B cell (primary cell): ENCODE data around the gene MIA3. TPM values are rescaled to one million over a fixed set of nuclear protein-coding genes. Genes with fewer than 3 reads are reported as not detected.

ENCODE experiments used
- ATAC-seq: fragments of 200-7000 bp; cut with Tn5 transposase; one replicate; pipeline ENCODE4 v1.10.0; 2021; ENCODE audit warnings: low read depth, mild to moderate bottlenecking, moderate number of reproducible peaks, moderate library complexity
- CTCF ChIA-PET: fragments of 350-600 bp; sonication (Branson Sonifier 250); formaldehyde crosslinking; loops from one replicate; lab custom pipeline; 2021; ENCODE audit warnings: antibody characterized with exemption, inconsistent platforms; lab: Charles Lee
- POLR2A ChIA-PET: fragments of 350-600 bp; sonication (Branson Sonifier 250); formaldehyde crosslinking; loops from one replicate; lab custom pipeline; 2021; ENCODE audit warnings: antibody characterized with exemption; lab: Charles Lee
- DNase-seq: peaks from one replicate; pipeline ENCODE4 v3.0.0; 2013
- H2AFZ ChIP-seq: 2 replicates; pipeline ENCODE4 v1.6.1; 2012; ENCODE audit warnings: mild to moderate bottlenecking, low read depth, low read length; ENCODE audit not compliant: insufficient read depth, poor library complexity, severe bottlenecking
- H3K27ac ChIP-seq, 2 donors: 1 replicate in 1 of 2; 2 replicates in 1 of 2; pipeline ENCODE4 v1.5.1; 2012 to 2013; ENCODE audit warnings: low read length in 2 of 2, mild to moderate bottlenecking in 2 of 2, moderate library complexity in 1 of 2
- H3K27me3 ChIP-seq, 4 experiments: fragments of 200-600 bp in 1 of 4; sonication (generic) in 1 of 4; replicated peaks in 1 of 4; 1 replicate in 2 of 4; 2 replicates in 2 of 4; pipeline versions ENCODE4 v1.6.1 to v1.7.0; 2013 to 2016; ENCODE audit warnings: low read length in 3 of 4, mild to moderate bottlenecking in 2 of 4, mixed read lengths in 1 of 4, moderate library complexity in 1 of 4; ENCODE audit not compliant: insufficient read depth in 4 of 4, control insufficient read depth in 3 of 4; ENCODE audit errors: control extremely low read depth in 1 of 4
- H3K36me3 ChIP-seq, 2 experiments: replicated peaks in 1 of 2; 1 replicate in 1 of 2; 2 replicates in 1 of 2; pipeline versions ENCODE4 v1.6.1 to v1.7.1; 2013; ENCODE audit warnings: low read length in 1 of 2; ENCODE audit not compliant: insufficient read depth in 2 of 2, control insufficient read depth in 1 of 2; ENCODE audit errors: control extremely low read depth in 1 of 2, extremely low read depth in 1 of 2
- H3K4me1 ChIP-seq, 2 donors: fragments of 200-600 bp in 1 of 2; sonication (generic) in 1 of 2; 1 replicate in 1 of 2; 2 replicates in 1 of 2; pipeline versions ENCODE4 v1.5.1 to v1.6.1; 2013 to 2017; ENCODE audit warnings: low read length in 2 of 2; ENCODE audit not compliant: control insufficient read depth in 2 of 2, insufficient read depth in 2 of 2
- H3K4me2 ChIP-seq: replicated peaks from 2 replicates; pipeline ENCODE3; 2012; ENCODE audit warnings: mild to moderate bottlenecking, low read depth, low read length; ENCODE audit not compliant: poor library complexity, severe bottlenecking
- H3K4me3 ChIP-seq, 5 experiments: fragments of 200-600 bp in 1 of 5; sonication (generic) in 1 of 5; 1 replicate in 3 of 5; 2 replicates in 2 of 5; pipeline versions ENCODE4 v1.5.1 to v1.7.0; 2011 to 2016; ENCODE audit warnings: low read length in 4 of 5, mild to moderate bottlenecking in 4 of 5, low read depth in 2 of 5, control low read depth in 1 of 5, moderate library complexity in 1 of 5; ENCODE audit not compliant: insufficient read depth in 1 of 5; ENCODE audit errors: control extremely low read depth in 1 of 5, extremely low read depth in 1 of 5
- H3K79me2 ChIP-seq: fragments of 200-600 bp; sonication (generic); one replicate; pipeline ENCODE4 v1.6.0; 2016; ENCODE audit warnings: low read length; ENCODE audit not compliant: control insufficient read depth, insufficient read depth
- H3K9ac ChIP-seq: fragments of 200-600 bp; sonication (generic); 2 replicates; pipeline ENCODE4 v1.6.1; 2017; ENCODE audit warnings: mild to moderate bottlenecking, low read length, moderate library complexity
- H3K9me3 ChIP-seq, 3 donors: one replicate each; pipeline versions ENCODE4 v1.6.1 to v1.7.1; 2013; ENCODE audit warnings: low read length in 2 of 3; ENCODE audit not compliant: control insufficient read depth in 2 of 3, insufficient read depth in 1 of 3; ENCODE audit errors: control extremely low read depth in 1 of 3
- H4K20me1 ChIP-seq: 2 replicates; pipeline ENCODE4 v1.6.0; 2012; ENCODE audit warnings: mild to moderate bottlenecking, low read length; ENCODE audit not compliant: insufficient read depth, control insufficient read depth, poor library complexity, severe bottlenecking
- H3K27ac Mint-ChIP-seq: one replicate; pipeline ENCODE4 v1.8.0; 2021; ENCODE audit warnings: mixed read lengths
- H3K27me3 Mint-ChIP-seq: one replicate; pipeline ENCODE4 v1.8.0; 2021; ENCODE audit warnings: mixed read lengths
- H3K4me1 Mint-ChIP-seq: one replicate; pipeline ENCODE4 v1.8.0; 2021; ENCODE audit warnings: mixed read lengths
- H3K4me3 Mint-ChIP-seq: one replicate; pipeline ENCODE4 v1.8.0; 2021; ENCODE audit warnings: mixed read lengths
- H3K9me3 Mint-ChIP-seq: one replicate; pipeline ENCODE4 v1.8.0; 2022; ENCODE audit warnings: mixed read lengths; ENCODE audit not compliant: insufficient read depth
- EZH2 ChIP-seq: IDR thresholded peaks from 2 replicates; pipeline ENCODE4 v1.6.1; 2012; ENCODE audit warnings: borderline replicate concordance, low read depth, mild to moderate bottlenecking, moderate library complexity, low read length; ENCODE audit not compliant: insufficient read depth, poor library complexity, severe bottlenecking
- WGBS: methylation state at CpG from one replicate; pipeline ENCODE4 v1.1.5; 2013; ENCODE audit warnings: missing lambda C conversion rate; ENCODE audit not compliant: insufficient coverage; 5-methylcytosine and 5-hydroxymethylcytosine counted together
- intact Hi-C: fragments of 100-400 bp; cut with micrococcal nuclease; formaldehyde crosslinking; loops from one replicate; pipeline ENCODE4 v1.10.0; 2022
- polyA plus RNA-seq: library from polyadenylated mRNA; depleted of rRNA; stranded (reverse); fragments of >200 nt; gene quantifications from 2 replicates; pipeline ENCODE4 v1.2.3, GENCODE V29; 2012
- total RNA-seq, 2 donors: library from RNA; stranded (reverse); fragments of 120-200 nt in 1 of 2; gene quantifications; 1 replicate in 1 of 2; 2 replicates in 1 of 2; pipeline versions ENCODE4 v1.2.3 to v1.2.4, GENCODE V29; 2013 to 2022
- TF ChIP-seq, protein P1 (sequence below): fragments of 200-600 bp; IDR thresholded peaks from one replicate; pipeline ENCODE4 v1.8.0; 2022; ENCODE audit warnings: antibody characterized with exemption, mild to moderate bottlenecking

Gene MIA3
- total and polyA plus RNA-seq, 2 donors (not counting 1 experiment from before 2014, with no cell fraction given): 69.2 to 109 TPM

DNA sequence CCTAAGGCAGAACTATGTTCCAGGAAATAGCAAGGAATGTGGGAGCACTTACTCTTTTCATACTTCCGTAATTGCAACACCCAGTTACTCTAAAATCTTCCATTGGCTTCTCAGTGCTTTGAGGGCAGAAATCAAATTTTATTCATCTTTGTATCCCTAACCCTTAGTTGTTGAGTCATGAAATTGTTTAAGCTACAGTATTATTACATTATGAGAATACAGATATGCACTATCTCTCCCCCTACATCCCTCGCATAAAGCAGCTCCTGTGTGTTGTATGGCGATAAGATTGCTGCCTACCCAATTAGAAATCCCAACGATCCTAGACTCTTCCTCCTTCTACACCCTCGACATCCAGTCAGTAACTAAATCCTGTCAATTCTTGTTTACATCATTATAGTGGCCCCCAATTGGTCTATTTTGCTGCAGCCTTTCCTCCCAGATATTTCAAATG is 91.8 kb downstream of the MIA3 start:
- ChIA-PET CTCF (interaction anchor here (1.1 to 2.4 kb wide), 2 partner anchors 27 to 380 kb away, joined by 4 to 8 read pairs; partner anchors contain the start of gene FAM177B), POLR2A (no interaction called here)
- Mint-ChIP-seq H3K4me1 (peaks cover 61% of the 10 kb centered on the region), H3K4me3 (peak overlapping the region; percentile 97), H3K27me3 (no peaks in the 10 kb centered on the region), H3K9me3 (no peaks in the 10 kb centered on the region), H3K27ac (peak overlapping the region; percentile 66)
- intact Hi-C loops: loop anchor here (5.0 kb wide), 2 partner anchors 32 to 967 kb away; partner anchors contain the start of gene DUSP10
- Histone ChIP-seq H3K4me1 (peaks cover 38 to 40% of the 10 kb centered on the region in 2 donors), H4K20me1 (peaks cover 55% of the 10 kb centered on the region), H3K27ac (peak overlapping the region in 1 of 2 donors; percentile 35), H3K9me3 (peaks cover 0 to 3% (median 0%) of the 10 kb centered on the region in 3 donors), H3K36me3 (peaks cover 2 to 28% of the 10 kb centered on the region in 2 experiments), H3K27me3 (no peaks in the 10 kb centered on the region), H2AFZ (no peak overlapping the region), H3K9ac (no peak overlapping the region), H3K4me2 (peak overlapping the region; percentile 73), H3K79me2 (peaks cover 78% of the 10 kb centered on the region), H3K4me3 (no peak overlapping the region)
- ATAC-seq (no peak), DNase-seq (no peak)
- WGBS: 96% methylated on average over 4 of the region's 5 CpGs
- TF ChIP-seq, protein P1, sequence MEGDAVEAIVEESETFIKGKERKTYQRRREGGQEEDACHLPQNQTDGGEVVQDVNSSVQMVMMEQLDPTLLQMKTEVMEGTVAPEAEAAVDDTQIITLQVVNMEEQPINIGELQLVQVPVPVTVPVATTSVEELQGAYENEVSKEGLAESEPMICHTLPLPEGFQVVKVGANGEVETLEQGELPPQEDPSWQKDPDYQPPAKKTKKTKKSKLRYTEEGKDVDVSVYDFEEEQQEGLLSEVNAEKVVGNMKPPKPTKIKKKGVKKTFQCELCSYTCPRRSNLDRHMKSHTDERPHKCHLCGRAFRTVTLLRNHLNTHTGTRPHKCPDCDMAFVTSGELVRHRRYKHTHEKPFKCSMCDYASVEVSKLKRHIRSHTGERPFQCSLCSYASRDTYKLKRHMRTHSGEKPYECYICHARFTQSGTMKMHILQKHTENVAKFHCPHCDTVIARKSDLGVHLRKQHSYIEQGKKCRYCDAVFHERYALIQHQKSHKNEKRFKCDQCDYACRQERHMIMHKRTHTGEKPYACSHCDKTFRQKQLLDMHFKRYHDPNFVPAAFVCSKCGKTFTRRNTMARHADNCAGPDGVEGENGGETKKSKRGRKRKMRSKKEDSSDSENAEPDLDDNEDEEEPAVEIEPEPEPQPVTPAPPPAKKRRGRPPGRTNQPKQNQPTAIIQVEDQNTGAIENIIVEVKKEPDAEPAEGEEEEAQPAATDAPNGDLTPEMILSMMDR: no peak
- no peak for TF ChIP-seq EZH2
